Measurements from ENCODE around the gene LRP1.

The LRP1 gene

GRCh38 chr12:57129321-57129842 lies 1.1 kb downstream of the LRP1 start:
- in situ Hi-C loops (cut with MboI; ENCODE audit: low sequenced_read_pairs, unreplicated experiment): no loop called here
- no peak for DNase-seq (ENCODE audit: low spot score)
- no peak for TF ChIP-seq CTCF (IDR thresholded peaks at IDR 0.05; ENCODE audit: borderline replicate concordance, control extremely low read depth, extremely low read depth, insufficient read depth, missing control alignments)

GRCh38 chr12:57129889-57130288 lies 1.6 kb downstream of the LRP1 start:
- DNase-seq (ENCODE audit: low spot score): no peak
- no peak for TF ChIP-seq CTCF (IDR thresholded peaks at IDR 0.05; ENCODE audit: borderline replicate concordance, control extremely low read depth, extremely low read depth, insufficient read depth, missing control alignments)
- in situ Hi-C loops (cut with MboI; ENCODE audit: low sequenced_read_pairs, unreplicated experiment): no loop called here

GRCh38 chr12:57130941-57131340 lies 2.7 kb downstream of the LRP1 start:
- TF ChIP-seq CTCF (IDR thresholded peaks at IDR 0.05; ENCODE audit: borderline replicate concordance, control extremely low read depth, extremely low read depth, insufficient read depth, missing control alignments): no peak
- DNase-seq (ENCODE audit: low spot score): no peak
- in situ Hi-C loops (cut with MboI; ENCODE audit: low sequenced_read_pairs, unreplicated experiment): no loop called here

GRCh38 chr12:57131896-57132744 lies 3.8 kb downstream of the LRP1 start:
- in situ Hi-C loops (cut with MboI; ENCODE audit: low sequenced_read_pairs, unreplicated experiment): no loop called here
- no peak for DNase-seq (ENCODE audit: low spot score)
- no peak for TF ChIP-seq CTCF (IDR thresholded peaks at IDR 0.05; ENCODE audit: borderline replicate concordance, control extremely low read depth, extremely low read depth, insufficient read depth, missing control alignments)

- in situ Hi-C loops (cut with MboI; ENCODE audit: low sequenced_read_pairs, unreplicated experiment): no loop called here
- no peak for DNase-seq (ENCODE audit: low spot score)
- no peak for TF ChIP-seq CTCF (IDR thresholded peaks at IDR 0.05; ENCODE audit: borderline replicate concordance, control extremely low read depth, extremely low read depth, insufficient read depth, missing control alignments)
These were observed 4.8 kb downstream of the LRP1 start for GRCh38 chr12:57133013-57133569.

- in situ Hi-C loops (cut with MboI; ENCODE audit: low sequenced_read_pairs, unreplicated experiment): no loop called here
- DNase-seq (ENCODE audit: low spot score): no peak
- no peak for TF ChIP-seq CTCF (IDR thresholded peaks at IDR 0.05; ENCODE audit: borderline replicate concordance, control extremely low read depth, extremely low read depth, insufficient read depth, missing control alignments)
These were observed 5.6 kb downstream of the LRP1 start for GRCh38 chr12:57133916-57134315.

Measured in GM13976 (cell line).